ENCODE measurements around the gene ZNF474.

GRCh38 chr5:122150215-122150614 lies 20.9 kb downstream of the ZNF474 start:
- TF ChIP-seq CTCF (IDR thresholded peaks at IDR 0.05): no peak
- no peak for TF ChIP-seq POLR2A (IDR thresholded peaks at IDR 0.05)
